PC-3 (cell line): ENCODE measurements around the gene ZBTB9.

Source experiments
- CTCF ChIP-seq: fragments of 300-600 bp; sonication (generic); conservative IDR thresholded peaks from 2 replicates; pipeline ENCODE4 v1.5.1; 2017; ENCODE audit warnings: antibody characterized with exemption, low read depth, mild to moderate bottlenecking, low read length
- EZH2phosphoT487 ChIP-seq: fragments of 300-600 bp; sonication (generic); IDR thresholded peaks from 2 replicates; pipeline ENCODE4 v1.6.1; 2018; ENCODE audit warnings: mild to moderate bottlenecking, antibody characterized with exemption, low read length, borderline replicate concordance

- no peak for TF ChIP-seq CTCF
- TF ChIP-seq EZH2phosphoT487, result no peak
Measured at GRCh38 chr6:33412140-33413009, 42.0 kb upstream of the ZBTB9 start.
